Upper lobe of right lung (tissue), 1 donor: Measurements from ENCODE around the gene IL1RL1. TPM values are rescaled to one million over a fixed set of nuclear protein-coding genes. Genes with fewer than 3 reads are reported as not detected.

Experiments used
- ATAC-seq: fragments of 200-7000 bp; cut with Tn5 transposase; one replicate; pipeline ENCODE4 v1.9.1; 2020; ENCODE audit warnings: mild to moderate bottlenecking, moderate library complexity
- DNase-seq: peaks from one replicate; pipeline ENCODE4 v3.0.0-alpha.2; 2020
- H3K27ac ChIP-seq: fragments of 200-600 bp; one replicate; pipeline ENCODE4 v1.8.0; 2022
- H3K27me3 ChIP-seq: fragments of 200-600 bp; one replicate; pipeline ENCODE4 v1.8.0; 2022; ENCODE audit warnings: mild to moderate bottlenecking
- H3K36me3 ChIP-seq: fragments of 200-600 bp; one replicate; pipeline ENCODE4 v1.8.0; 2022
- H3K4me1 ChIP-seq: fragments of 200-600 bp; one replicate; pipeline ENCODE4 v1.8.0; 2022
- H3K4me3 ChIP-seq: fragments of 200-600 bp; one replicate; pipeline ENCODE4 v1.8.0; 2022; ENCODE audit warnings: mild to moderate bottlenecking
- H3K9me3 ChIP-seq: fragments of 200-600 bp; one replicate; pipeline ENCODE4 v1.8.0; 2022
- intact Hi-C: fragments of 100-400 bp; cut with DNase I; formaldehyde crosslinking; loops from one replicate; pipeline ENCODE4 v1.11.0; 2022
- total RNA-seq: library from RNA; stranded (reverse); fragmentation: NEBNext Ultra II Directional; extraction: Animal tissue kit (Norgen Biotek cat#: 25700); gene quantifications from one replicate; pipeline ENCODE4 v1.2.1, GENCODE V29; 2021
- TF ChIP-seq, protein P1 (sequence below): fragments of 200-600 bp; IDR thresholded peaks from one replicate; pipeline ENCODE4 v1.8.0; 2022; ENCODE audit warnings: antibody characterized with exemption
- donor health status: DM: no; HTN: yes; CAD: no; lungs with severe emphysema.

IL1RL1 gene
- total RNA-seq, 1 donor from 2014 or later = 46.5 TPM

DNA sequence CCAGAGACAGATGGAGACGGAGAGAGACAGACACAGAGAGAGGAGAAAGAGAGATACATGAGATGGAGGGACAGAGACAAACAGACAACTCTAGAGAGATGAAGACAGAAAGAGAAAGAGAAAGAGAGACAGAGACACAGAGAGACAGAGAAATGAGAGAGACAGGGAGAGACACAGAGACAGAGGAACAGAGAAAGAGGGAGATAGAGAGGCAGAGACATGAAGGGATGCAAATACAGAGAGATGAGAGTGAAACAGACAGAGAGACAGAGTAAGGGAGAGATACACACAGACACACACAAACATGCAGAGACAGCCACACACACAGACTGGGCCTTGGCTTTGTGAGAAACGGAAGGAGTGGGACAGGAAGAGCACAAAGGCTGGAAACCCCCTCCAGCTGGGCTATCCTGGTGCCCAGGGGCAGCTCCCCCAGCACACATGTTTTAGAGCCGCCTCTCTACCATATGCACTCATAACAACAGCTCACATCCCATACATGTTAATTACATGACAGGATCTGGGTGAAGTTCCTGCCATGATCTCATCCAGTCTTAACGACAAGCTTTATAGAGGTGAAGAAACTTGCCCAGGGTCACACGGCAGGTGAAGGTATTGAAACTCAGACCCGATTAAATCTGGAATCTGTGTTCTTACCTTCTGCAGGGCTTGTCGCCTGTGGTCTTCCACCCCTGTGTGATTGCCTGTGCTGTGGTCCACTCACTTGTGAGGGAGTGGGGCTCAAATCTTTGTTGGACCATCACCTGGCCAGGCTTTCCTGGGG is 76.6 kb downstream of the IL1RL1 start:
- no peaks in the 10 kb centered on the region for H3K27me3 ChIP-seq
- intact Hi-C loops = no loop called here
- H3K4me3 ChIP-seq = no peak overlapping the region
- no peak overlapping the region for H3K27ac ChIP-seq
- no peaks in the 10 kb centered on the region for H3K36me3 ChIP-seq
- TF ChIP-seq, protein P1, sequence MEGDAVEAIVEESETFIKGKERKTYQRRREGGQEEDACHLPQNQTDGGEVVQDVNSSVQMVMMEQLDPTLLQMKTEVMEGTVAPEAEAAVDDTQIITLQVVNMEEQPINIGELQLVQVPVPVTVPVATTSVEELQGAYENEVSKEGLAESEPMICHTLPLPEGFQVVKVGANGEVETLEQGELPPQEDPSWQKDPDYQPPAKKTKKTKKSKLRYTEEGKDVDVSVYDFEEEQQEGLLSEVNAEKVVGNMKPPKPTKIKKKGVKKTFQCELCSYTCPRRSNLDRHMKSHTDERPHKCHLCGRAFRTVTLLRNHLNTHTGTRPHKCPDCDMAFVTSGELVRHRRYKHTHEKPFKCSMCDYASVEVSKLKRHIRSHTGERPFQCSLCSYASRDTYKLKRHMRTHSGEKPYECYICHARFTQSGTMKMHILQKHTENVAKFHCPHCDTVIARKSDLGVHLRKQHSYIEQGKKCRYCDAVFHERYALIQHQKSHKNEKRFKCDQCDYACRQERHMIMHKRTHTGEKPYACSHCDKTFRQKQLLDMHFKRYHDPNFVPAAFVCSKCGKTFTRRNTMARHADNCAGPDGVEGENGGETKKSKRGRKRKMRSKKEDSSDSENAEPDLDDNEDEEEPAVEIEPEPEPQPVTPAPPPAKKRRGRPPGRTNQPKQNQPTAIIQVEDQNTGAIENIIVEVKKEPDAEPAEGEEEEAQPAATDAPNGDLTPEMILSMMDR = no peak
- H3K4me1 ChIP-seq = no peaks in the 10 kb centered on the region
- H3K9me3 ChIP-seq = peaks cover 9% of the 10 kb centered on the region
- ATAC-seq = no peak
- no peak for DNase-seq

DNA sequence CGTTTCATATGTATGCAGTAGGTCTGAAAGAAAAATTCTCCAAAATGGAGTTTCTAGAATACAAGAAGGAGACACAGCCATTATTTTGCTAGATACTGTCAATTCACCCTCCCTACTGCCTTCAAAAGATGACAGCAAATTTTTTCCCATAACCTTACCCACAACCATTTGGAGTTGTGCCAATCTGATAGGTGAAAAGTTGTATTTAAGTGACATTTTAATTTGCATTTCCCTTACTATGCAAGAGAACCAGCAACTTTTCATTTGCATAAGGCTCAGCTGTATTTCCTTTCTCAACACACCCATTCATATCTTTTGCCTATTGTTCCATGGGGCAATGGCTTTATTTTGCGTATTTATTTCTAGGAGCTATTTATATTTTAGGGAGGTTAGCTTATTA is 80.2 kb downstream of the IL1RL1 start:
- H3K9me3 ChIP-seq = no peaks in the 10 kb centered on the region
- H3K36me3 ChIP-seq = no peaks in the 10 kb centered on the region
- TF ChIP-seq, protein P1 = no peak
- no peaks in the 10 kb centered on the region for H3K4me1 ChIP-seq
- DNase-seq (no peak), ATAC-seq (no peak)
- no peaks in the 10 kb centered on the region for H3K27me3 ChIP-seq
- no peak overlapping the region for H3K27ac ChIP-seq
- no peak overlapping the region for H3K4me3 ChIP-seq
- intact Hi-C loops = no loop called here

DNA sequence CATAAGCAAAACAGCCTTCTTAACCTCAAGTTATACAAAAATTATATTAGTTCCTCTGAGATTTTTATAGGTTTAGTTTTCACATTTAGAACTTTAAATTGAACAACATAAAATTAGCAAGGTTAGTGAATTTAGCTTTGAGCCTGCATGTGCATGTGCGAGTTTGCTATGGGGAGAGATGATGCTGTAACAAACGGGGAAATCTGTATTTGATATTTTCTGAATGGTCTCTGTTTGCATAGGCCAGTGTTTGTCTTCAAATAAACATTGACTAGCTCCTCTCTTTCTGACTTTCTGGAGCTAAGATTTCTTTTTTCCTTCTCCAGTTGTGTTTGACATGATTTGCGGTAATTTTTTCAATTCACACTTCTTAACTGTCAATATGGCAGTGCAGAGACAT is 80.7 kb downstream of the IL1RL1 start:
- ATAC-seq (no peak), DNase-seq (no peak)
- Histone ChIP-seq H3K36me3 (no peaks in the 10 kb centered on the region), H3K9me3 (no peaks in the 10 kb centered on the region), H3K4me3 (no peak overlapping the region), H3K4me1 (no peaks in the 10 kb centered on the region), H3K27ac (no peak overlapping the region), H3K27me3 (no peaks in the 10 kb centered on the region)
- intact Hi-C loops = no loop called here
- TF ChIP-seq, protein P1 = no peak

DNA sequence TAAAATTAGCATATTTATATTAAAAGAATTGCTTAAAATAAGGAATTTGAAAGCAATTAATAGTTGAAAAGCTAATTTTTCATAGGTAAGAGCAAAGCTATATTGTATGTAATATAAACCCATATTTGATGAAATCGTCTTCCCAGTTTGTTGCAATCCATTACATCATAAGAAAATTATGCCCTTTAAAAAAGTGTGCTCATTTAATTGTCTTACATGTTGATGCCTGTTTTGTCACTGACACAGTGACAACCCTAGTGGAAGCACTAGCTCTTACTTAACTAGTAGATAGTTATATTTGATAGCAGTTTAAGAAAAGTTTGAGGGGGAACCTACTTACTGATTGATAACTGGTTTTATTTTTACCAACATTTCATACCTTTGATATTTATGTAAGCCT is 81.6 kb downstream of the IL1RL1 start:
- no peak overlapping the region for H3K4me3 ChIP-seq
- H3K27me3 ChIP-seq = no peaks in the 10 kb centered on the region
- no peaks in the 10 kb centered on the region for H3K36me3 ChIP-seq
- DNase-seq (no peak), ATAC-seq (no peak)
- H3K27ac ChIP-seq = no peak overlapping the region
- H3K9me3 ChIP-seq = no peaks in the 10 kb centered on the region
- TF ChIP-seq, protein P1 = no peak
- H3K4me1 ChIP-seq = no peaks in the 10 kb centered on the region
- intact Hi-C loops = no loop called here

DNA sequence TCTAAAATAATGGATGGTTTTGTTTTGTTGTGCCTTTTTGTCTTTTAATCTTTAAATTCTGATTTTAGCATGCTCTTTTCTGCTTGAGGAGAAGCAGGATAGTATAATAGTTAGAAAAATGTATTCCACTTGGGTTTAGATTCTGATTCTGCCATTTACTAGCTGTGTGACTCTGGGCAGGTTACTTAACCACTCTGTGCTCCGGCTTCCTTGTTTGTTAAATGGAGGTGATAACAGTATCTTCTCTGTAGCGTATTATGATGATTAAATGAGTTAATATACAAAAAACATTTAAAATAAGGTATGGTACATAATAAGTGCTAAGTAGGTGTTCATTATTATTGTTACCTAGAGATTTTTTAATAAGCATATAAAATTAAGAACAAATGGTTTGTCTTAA is 84.6 kb downstream of the IL1RL1 start:
- TF ChIP-seq, protein P1 = no peak
- DNase-seq (no peak), ATAC-seq (no peak)
- no peak overlapping the region for H3K4me3 ChIP-seq
- no peaks in the 10 kb centered on the region for H3K36me3 ChIP-seq
- no peak overlapping the region for H3K27ac ChIP-seq
- intact Hi-C loops = no loop called here
- no peaks in the 10 kb centered on the region for H3K9me3 ChIP-seq
- no peaks in the 10 kb centered on the region for H3K4me1 ChIP-seq
- H3K27me3 ChIP-seq = no peaks in the 10 kb centered on the region
